ENCODE results near the gene SUN1. TPM values are rescaled to one million over a fixed set of nuclear protein-coding genes. Genes with fewer than 3 reads are reported as not detected.
"Not testable (repeated sequence)": the region's sequence is repeated elsewhere in the genome, so short reads cannot be mapped to it uniquely, and the experiment has no call there.

The SUN1 gene
- total RNA-seq, 4 donors from 2014 or later, result 243 to 263 (median 244) TPM

DNA sequence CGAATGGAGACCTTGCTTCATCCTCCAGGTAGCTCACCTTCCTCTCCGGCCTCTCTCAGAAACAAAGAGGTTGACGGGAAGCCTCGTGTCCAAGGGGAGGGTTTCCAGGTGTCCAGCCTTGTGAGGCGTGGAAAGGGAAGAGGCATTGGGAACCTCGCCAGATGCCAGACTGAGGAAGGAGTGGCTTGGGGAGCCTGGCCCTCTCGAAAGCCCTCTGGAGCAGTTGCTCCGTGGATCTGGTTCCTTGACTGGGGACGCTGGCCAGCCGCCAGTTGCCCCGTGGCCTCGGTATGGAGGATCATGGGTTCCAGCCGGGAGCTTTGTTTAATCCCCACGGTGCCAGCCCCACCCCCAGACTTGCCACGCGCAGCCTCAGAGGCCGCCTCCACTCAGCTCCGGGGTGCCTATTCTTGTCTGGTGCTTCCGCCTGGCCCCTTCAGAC, 30.3 kb upstream of the SUN1 start:
- WGBS, 2 donors, result 25 to 29% methylated on average over 13 to 18 of the region's 19 CpGs
- H3K4me1 ChIP-seq, result peaks cover 0 to 15% (median 6%) of the 10 kb centered on the region in 4 donors
- peak; percentile 40 to 52 for DNase-seq (ENCODE audit: low spot score in 2 of 2)
- no peaks in the 10 kb centered on the region for H3K9me3 ChIP-seq
- peaks cover 0 to 5% (median 0%) of the 10 kb centered on the region in 3 donors for H3K36me3 ChIP-seq
- H3K27ac ChIP-seq, result peak overlapping the region in 3 of 4 donors; percentile 23 to 69 (median 46)
- peak overlapping the region in 2 of 4 donors; percentile 9 to 25 for H3K4me3 ChIP-seq
- no peaks in the 10 kb centered on the region for H3K27me3 ChIP-seq
- TF ChIP-seq, protein P1, sequence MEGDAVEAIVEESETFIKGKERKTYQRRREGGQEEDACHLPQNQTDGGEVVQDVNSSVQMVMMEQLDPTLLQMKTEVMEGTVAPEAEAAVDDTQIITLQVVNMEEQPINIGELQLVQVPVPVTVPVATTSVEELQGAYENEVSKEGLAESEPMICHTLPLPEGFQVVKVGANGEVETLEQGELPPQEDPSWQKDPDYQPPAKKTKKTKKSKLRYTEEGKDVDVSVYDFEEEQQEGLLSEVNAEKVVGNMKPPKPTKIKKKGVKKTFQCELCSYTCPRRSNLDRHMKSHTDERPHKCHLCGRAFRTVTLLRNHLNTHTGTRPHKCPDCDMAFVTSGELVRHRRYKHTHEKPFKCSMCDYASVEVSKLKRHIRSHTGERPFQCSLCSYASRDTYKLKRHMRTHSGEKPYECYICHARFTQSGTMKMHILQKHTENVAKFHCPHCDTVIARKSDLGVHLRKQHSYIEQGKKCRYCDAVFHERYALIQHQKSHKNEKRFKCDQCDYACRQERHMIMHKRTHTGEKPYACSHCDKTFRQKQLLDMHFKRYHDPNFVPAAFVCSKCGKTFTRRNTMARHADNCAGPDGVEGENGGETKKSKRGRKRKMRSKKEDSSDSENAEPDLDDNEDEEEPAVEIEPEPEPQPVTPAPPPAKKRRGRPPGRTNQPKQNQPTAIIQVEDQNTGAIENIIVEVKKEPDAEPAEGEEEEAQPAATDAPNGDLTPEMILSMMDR (IDR thresholded peaks at IDR 0.05), result no peak
- TF ChIP-seq EP300 (IDR thresholded peaks at IDR 0.05), result no peak
- TF ChIP-seq POLR2A (IDR thresholded peaks at IDR 0.05), result no peak

DNA sequence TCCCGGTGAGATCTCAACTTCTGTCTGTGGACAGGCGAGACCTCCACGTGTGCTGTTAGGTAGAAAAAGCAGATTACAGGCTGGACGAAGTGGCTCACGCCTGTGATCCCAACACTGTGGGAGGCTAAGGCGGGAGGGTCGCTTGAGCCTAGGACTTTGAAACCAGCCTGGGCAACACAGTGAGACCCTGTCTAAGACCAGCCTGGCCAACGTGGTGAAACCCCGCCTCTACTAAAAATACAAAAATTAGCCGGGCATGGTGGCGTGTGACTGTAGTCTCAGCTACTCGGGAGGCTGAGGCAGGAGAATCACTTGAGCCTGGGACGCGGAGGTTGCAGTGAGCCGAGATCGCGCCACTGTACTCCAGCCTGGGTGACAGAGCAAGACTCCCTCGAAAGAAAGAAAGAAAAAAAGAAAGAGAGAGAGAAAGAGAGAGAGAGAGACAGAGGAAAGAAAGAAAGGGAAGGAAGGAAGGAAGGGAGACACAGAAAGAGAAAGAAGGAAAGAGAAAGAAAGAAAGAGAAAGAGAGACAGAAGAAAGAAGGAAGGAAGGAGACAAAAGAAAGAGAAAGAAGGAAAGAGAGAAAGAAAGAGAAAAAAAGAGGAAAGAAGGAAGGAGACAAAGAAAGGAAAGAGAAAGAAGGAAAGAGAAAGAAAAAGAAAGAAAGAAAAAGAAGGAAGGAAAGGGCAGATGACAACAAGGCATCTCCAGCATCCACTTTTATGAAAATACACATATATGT, 29.6 kb upstream of the SUN1 start:
- no peak for DNase-seq (ENCODE audit: low spot score in 2 of 2)
- H3K4me1 ChIP-seq, result peaks cover 0 to 15% (median 6%) of the 10 kb centered on the region in 4 donors
- no peaks in the 10 kb centered on the region for H3K27me3 ChIP-seq
- peaks cover 0 to 5% (median 0%) of the 10 kb centered on the region in 3 donors for H3K36me3 ChIP-seq
- 72 to 74% methylated on average over 18 of the region's 18 CpGs for WGBS, 2 donors
- peak overlapping the region in 3 of 4 donors; percentile 23 to 69 (median 46) for H3K27ac ChIP-seq
- no peaks in the 10 kb centered on the region for H3K9me3 ChIP-seq
- H3K4me3 ChIP-seq, result peak overlapping the region in 2 of 4 donors; percentile 9 to 25
- TF ChIP-seq POLR2A (IDR thresholded peaks at IDR 0.05) (no peak), EP300 (IDR thresholded peaks at IDR 0.05) (no peak)
- TF ChIP-seq, protein P1 (IDR thresholded peaks at IDR 0.05), result no peak

DNA sequence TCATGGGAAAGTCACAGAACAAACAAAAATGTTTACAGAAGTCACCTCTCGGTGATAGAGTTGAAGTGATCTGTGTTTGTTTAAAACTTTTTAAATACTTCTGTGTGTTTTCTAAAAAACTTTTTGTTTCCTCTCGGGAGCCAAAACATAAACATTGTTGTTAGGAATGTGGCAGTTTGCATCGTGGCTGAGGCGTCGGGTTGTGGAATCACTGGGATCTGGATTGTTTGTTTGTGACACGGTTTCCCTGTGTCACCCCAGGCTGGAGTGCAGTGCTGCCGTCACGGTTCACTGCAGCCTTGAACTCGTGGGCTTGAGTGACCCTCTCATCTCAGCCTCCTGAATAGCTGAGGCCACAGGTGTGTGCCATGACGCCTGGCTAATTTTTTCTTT, 29.0 kb upstream of the SUN1 start:
- no peak for DNase-seq (ENCODE audit: low spot score in 2 of 2)
- Histone ChIP-seq H3K27ac (peak overlapping the region in 1 of 4 donors; percentile 69), H3K4me3 (no peak overlapping the region), H3K36me3 (no peaks in the 10 kb centered on the region), H3K9me3 (no peaks in the 10 kb centered on the region), H3K27me3 (no peaks in the 10 kb centered on the region), H3K4me1 (peaks cover 0 to 15% (median 6%) of the 10 kb centered on the region in 4 donors)
- TF ChIP-seq EP300 (IDR thresholded peaks at IDR 0.05) (no peak), POLR2A (IDR thresholded peaks at IDR 0.05) (no peak)
- TF ChIP-seq, protein P1 (IDR thresholded peaks at IDR 0.05), result no peak
- WGBS, 2 donors, result 41 to 53% methylated on average over 10 of the region's 10 CpGs

DNA sequence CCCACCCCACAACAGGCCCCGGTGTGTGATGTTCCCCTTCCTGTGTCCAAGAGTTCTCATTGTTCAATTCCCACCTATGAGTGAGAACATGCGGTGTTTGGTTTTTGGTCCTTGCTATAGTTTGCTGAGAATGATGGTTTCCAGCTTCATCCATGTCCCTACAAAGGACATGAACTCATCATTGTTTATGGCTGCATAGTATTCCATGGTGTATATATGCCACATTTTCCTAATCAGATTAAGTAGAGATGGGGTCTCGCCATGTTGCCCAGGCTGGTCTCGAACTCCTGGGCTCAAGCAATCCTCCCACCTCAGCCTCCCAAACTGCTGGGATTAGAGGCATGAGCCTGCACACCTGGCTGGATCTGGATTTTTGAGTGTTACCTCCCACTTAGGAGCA, 28.5 kb upstream of the SUN1 start:
- H3K36me3 ChIP-seq; H3K4me3 ChIP-seq; H3K27ac ChIP-seq; H3K27me3 ChIP-seq; H3K9me3 ChIP-seq; DNase-seq (ENCODE audit: low spot score in 2 of 2): not testable (repeated sequence)
- 85 to 99% methylated on average over 4 of the region's 4 CpGs for WGBS, 2 donors
- peaks cover 0 to 15% (median 6%) of the 10 kb centered on the region in 4 donors for H3K4me1 ChIP-seq

DNA sequence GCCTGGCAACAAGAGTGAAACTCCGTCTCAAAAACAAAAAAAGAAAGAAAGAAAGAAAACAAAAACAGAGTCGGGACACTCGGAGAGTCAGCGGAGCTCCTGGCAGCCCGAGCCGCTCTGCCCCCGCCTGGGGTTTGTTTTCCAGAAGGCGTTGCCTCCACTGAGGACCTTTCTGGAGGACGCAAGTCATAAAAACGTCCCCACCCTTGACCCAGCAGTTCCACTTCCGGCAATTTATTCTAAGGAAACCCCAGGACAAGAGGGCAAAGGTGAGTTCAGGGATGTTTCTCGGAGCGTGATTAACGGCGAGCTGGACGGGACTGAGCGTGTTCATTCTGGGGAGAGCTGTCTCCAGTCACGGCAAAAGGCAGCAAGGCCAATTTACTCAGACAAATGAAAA, 27.0 kb upstream of the SUN1 start:
- no peaks in the 10 kb centered on the region for H3K27me3 ChIP-seq
- H3K36me3 ChIP-seq, result no peaks in the 10 kb centered on the region
- H3K27ac ChIP-seq, result peak overlapping the region in 3 of 4 donors; percentile 40 to 81 (median 78)
- DNase-seq (ENCODE audit: low spot score in 2 of 2), result peak; percentile 47 to 51
- H3K9me3 ChIP-seq, result no peaks in the 10 kb centered on the region
- 32 to 37% methylated on average over 18 of the region's 18 CpGs for WGBS, 2 donors
- peaks cover 0 to 15% (median 6%) of the 10 kb centered on the region in 4 donors for H3K4me1 ChIP-seq
- H3K4me3 ChIP-seq, result peak overlapping the region in 1 of 4 donors; percentile 11
- no peak for TF ChIP-seq POLR2A (IDR thresholded peaks at IDR 0.05)
- TF ChIP-seq, protein P1 (IDR thresholded peaks at IDR 0.05), result no peak
- TF ChIP-seq EP300 (IDR thresholded peaks at IDR 0.05), result peak; percentile 33 to 76
